GM18511 (cell line): ENCODE data around the gene ZNF232.
"Not testable (repeated sequence)": the region's sequence is repeated elsewhere in the genome, so short reads cannot be mapped to it uniquely, and the experiment has no call there.

ENCODE experiments used
- ATAC-seq: cut with Tn5 transposase; IDR thresholded peaks from one replicate; pipeline ENCODE4 v1.9.1; 2021; ENCODE audit warnings: mild to moderate bottlenecking, moderate library complexity; ENCODE audit not compliant: unreplicated experiment

The ZNF232 gene

GRCh38 chr17:5111402-5112204, at the start of gene ZNF232:
Gene ZNF232, minus strand, starts transcription at chr17:5111878. Its CDS starts 56 bp downstream, at chr17:5111822.
- ATAC-seq, result peak; percentile 86

- ATAC-seq, result not testable (repeated sequence)
These were observed 49.0 kb upstream of the ZNF232 start for GRCh38 chr17:5160702-5161101.

GRCh38 chr17:5146122-5146521, 34.4 kb upstream of the ZNF232 start:
- not testable (repeated sequence) for ATAC-seq

GRCh38 chr17:5142877-5143276, 31.2 kb upstream of the ZNF232 start:
- not testable (repeated sequence) for ATAC-seq

- ATAC-seq, result no peak
These were observed 27.7 kb upstream of the ZNF232 start for GRCh38 chr17:5139458-5139732.

GRCh38 chr17:5138616-5139457, 27.2 kb upstream of the ZNF232 start:
- no peak for ATAC-seq

GRCh38 chr17:5138198-5138544, 26.5 kb upstream of the ZNF232 start:
- ATAC-seq, result not testable (repeated sequence)

GRCh38 chr17:5137511-5138197, 26.0 kb upstream of the ZNF232 start:
- ATAC-seq, result not testable (repeated sequence)

GRCh38 chr17:5136580-5137412, 25.1 kb upstream of the ZNF232 start:
- not testable (repeated sequence) for ATAC-seq

- ATAC-seq, result no peak
These were observed 24.3 kb upstream of the ZNF232 start for GRCh38 chr17:5135726-5136579.

GRCh38 chr17:5135131-5135712, 23.5 kb upstream of the ZNF232 start:
- not testable (repeated sequence) for ATAC-seq

GRCh38 chr17:5134571-5134970, 22.9 kb upstream of the ZNF232 start:
- not testable (repeated sequence) for ATAC-seq

GRCh38 chr17:5133961-5134360, 22.3 kb upstream of the ZNF232 start:
- not testable (repeated sequence) for ATAC-seq

GRCh38 chr17:5133311-5133710, 21.6 kb upstream of the ZNF232 start:
- no peak for ATAC-seq

GRCh38 chr17:5132503-5133225, 21.0 kb upstream of the ZNF232 start:
- not testable (repeated sequence) for ATAC-seq

- ATAC-seq, result not testable (repeated sequence)
These were observed 20.3 kb upstream of the ZNF232 start for GRCh38 chr17:5131799-5132502.

- no peak for ATAC-seq
These were observed 19.6 kb upstream of the ZNF232 start for GRCh38 chr17:5131146-5131715.

- ATAC-seq, result not testable (repeated sequence)
These were observed 19.0 kb upstream of the ZNF232 start for GRCh38 chr17:5130687-5131086.
